HFFc6 (cell line): Measurements from ENCODE around the gene MYG1. TPM values are rescaled to one million over a fixed set of nuclear protein-coding genes. Genes with fewer than 3 reads are reported as not detected.
A peak's percentile ranks its signal among the peaks of the same experiment; 100 is the strongest.

Experiments used
- DNase-seq: peaks from one replicate; pipeline ENCODE4 v3.0.0-alpha.2; 2018
- H3K27ac Mint-ChIP-seq: 2 replicates; pipeline ENCODE4 v1.8.0; 2020; ENCODE audit warnings: mild to moderate bottlenecking, mixed read lengths
- H3K27me3 Mint-ChIP-seq: 2 replicates; pipeline ENCODE4 v1.8.0; 2021; ENCODE audit warnings: mild to moderate bottlenecking, moderate library complexity, mixed read lengths; ENCODE audit not compliant: insufficient read depth
- H3K36me3 Mint-ChIP-seq: 2 replicates; pipeline ENCODE4 v1.8.0; 2021; ENCODE audit warnings: low read depth, mixed read lengths
- H3K4me1 Mint-ChIP-seq: 2 replicates; pipeline ENCODE4 v1.8.0; 2020; ENCODE audit warnings: low read depth, mixed read lengths
- H3K4me3 Mint-ChIP-seq: 2 replicates; pipeline ENCODE4 v1.8.0; 2020; ENCODE audit warnings: mild to moderate bottlenecking, moderate library complexity, mixed read lengths
- H3K9me3 Mint-ChIP-seq: 2 replicates; pipeline ENCODE4 v1.8.0; 2020; ENCODE audit warnings: mild to moderate bottlenecking, mixed read lengths
- CTCF ChIP-seq: fragments of 200-600 bp; sonication (generic); IDR thresholded peaks from 2 replicates; pipeline ENCODE4 v1.5.0; 2021; ENCODE audit warnings: antibody characterized with exemption, mild to moderate bottlenecking
- total RNA-seq, 6 experiments: library from RNA; stranded (reverse); fragmentation: NEBNext Ultra II Directional; extraction: Animal tissue kit (Norgen Biotek cat#: 25700); gene quantifications; 2 replicates in 1 of 6; 3 replicates in 5 of 6; pipeline ENCODE4 v1.2.3, GENCODE V29; 2021

The MYG1 gene
- total RNA-seq, 6 experiments from 2014 or later = 59.8 to 76.0 (median 68.3) TPM

GRCh38 chr12:53343969-53344368, 44.5 kb downstream of the MYG1 start:
- H3K36me3 Mint-ChIP-seq = no peaks in the 10 kb centered on the region
- H3K27ac Mint-ChIP-seq = no peak overlapping the region
- no peak for TF ChIP-seq CTCF
- peak overlapping the region; percentile 64; the same call in 1 of the 2 replicates for H3K4me3 Mint-ChIP-seq
- H3K9me3 Mint-ChIP-seq = no peaks in the 10 kb centered on the region
- H3K4me1 Mint-ChIP-seq = peaks cover 23% of the 10 kb centered on the region
- peaks cover 11% of the 10 kb centered on the region for H3K27me3 Mint-ChIP-seq
- DNase-seq = no peak

- no peak overlapping the region for H3K27ac Mint-ChIP-seq
- no peak for TF ChIP-seq CTCF
- H3K4me3 Mint-ChIP-seq = peak overlapping the region; percentile 64
- H3K4me1 Mint-ChIP-seq = peaks cover 26% of the 10 kb centered on the region
- H3K36me3 Mint-ChIP-seq = no peaks in the 10 kb centered on the region
- peaks cover 11% of the 10 kb centered on the region for H3K27me3 Mint-ChIP-seq
- no peaks in the 10 kb centered on the region for H3K9me3 Mint-ChIP-seq
- DNase-seq = no peak
These were observed 45.0 kb downstream of the MYG1 start for GRCh38 chr12:53344487-53344823.

GRCh38 chr12:53344824-53345485, 45.5 kb downstream of the MYG1 start:
- H3K9me3 Mint-ChIP-seq = no peaks in the 10 kb centered on the region
- peaks cover 26% of the 10 kb centered on the region for H3K4me1 Mint-ChIP-seq
- peak; percentile 37 for DNase-seq
- no peaks in the 10 kb centered on the region for H3K36me3 Mint-ChIP-seq
- peak overlapping the region; percentile 96 for H3K4me3 Mint-ChIP-seq
- H3K27ac Mint-ChIP-seq = peak overlapping the region; percentile 87
- peaks cover 11% of the 10 kb centered on the region for H3K27me3 Mint-ChIP-seq
- TF ChIP-seq CTCF = peak; percentile 71

- Mint-ChIP-seq H3K9me3 (no peaks in the 10 kb centered on the region), H3K4me3 (peak overlapping the region; percentile 96), H3K27me3 (peaks cover 9% of the 10 kb centered on the region), H3K27ac (peak overlapping the region; percentile 87), H3K36me3 (no peaks in the 10 kb centered on the region), H3K4me1 (peaks cover 26% of the 10 kb centered on the region)
- DNase-seq = no peak
- peak; percentile 24 for TF ChIP-seq CTCF
These were observed 46.1 kb downstream of the MYG1 start for GRCh38 chr12:53345486-53346188.

- Mint-ChIP-seq H3K4me1 (peaks cover 26% of the 10 kb centered on the region), H3K4me3 (no peak overlapping the region), H3K9me3 (no peaks in the 10 kb centered on the region), H3K27me3 (peaks cover 3% of the 10 kb centered on the region; the same call in 1 of the 2 replicates), H3K36me3 (no peaks in the 10 kb centered on the region), H3K27ac (peak overlapping the region; percentile 41; the same call in 1 of the 2 replicates)
- TF ChIP-seq CTCF = no peak
- no peak for DNase-seq
These were observed 47.0 kb downstream of the MYG1 start for GRCh38 chr12:53346491-53346890.
